H1 (cell line): ENCODE measurements around the gene FADS2. TPM values are rescaled to one million over a fixed set of nuclear protein-coding genes. Genes with fewer than 3 reads are reported as not detected.

ENCODE experiments used
- CTCF ChIA-PET: fragments of 300-600 bp; sonication (Branson Sonifier 250); formaldehyde crosslinking; loops from one replicate; lab custom pipeline; 2021; ENCODE audit not compliant: partially characterized antibody; lab: Charles Lee
- POLR2A ChIA-PET: fragments of 300-600 bp; sonication (Branson Sonifier 250); formaldehyde crosslinking; loops from one replicate; lab custom pipeline; 2021; ENCODE audit warnings: inconsistent platforms; ENCODE audit not compliant: partially characterized antibody; lab: Charles Lee
- DNase-seq, 2 experiments: peaks; one replicate each; pipeline versions ENCODE4 v3.0.0 to v3.0.0-alpha.2; 2010 to 2022; ENCODE audit warnings: low spot score in 2 of 2, low read depth in 1 of 2, mixed read lengths in 1 of 2
- FAIRE-seq: peaks from 2 replicates; lab custom pipeline; 2011; peaks lifted over from hg19 to GRCh38; lab: Jason Lieb, UNC
- H2AFZ ChIP-seq: 2 replicates; pipeline ENCODE4 v1.8.1; 2012; ENCODE audit warnings: low read length, inconsistent platforms
- H2AK5ac ChIP-seq: 2 replicates; pipeline ENCODE4 v1.6.1; 2013; ENCODE audit warnings: low read depth, low read length
- H2BK120ac ChIP-seq: replicated peaks from 2 replicates; pipeline ENCODE3; 2013; ENCODE audit warnings: low read depth, low read length, inconsistent platforms
- H2BK12ac ChIP-seq: 2 replicates; pipeline ENCODE4 v1.6.1; 2013; ENCODE audit warnings: low read depth, low read length
- H2BK15ac ChIP-seq: 2 replicates; pipeline ENCODE4 v1.6.1; 2013; ENCODE audit warnings: low read length
- H2BK20ac ChIP-seq: 2 replicates; pipeline ENCODE4 v1.6.1; 2013; ENCODE audit warnings: low read length
- H2BK5ac ChIP-seq: 2 replicates; pipeline ENCODE4 v1.6.1; 2013; ENCODE audit warnings: low read depth, low read length
- H3K14ac ChIP-seq: 2 replicates; pipeline ENCODE4 v1.6.1; 2013; ENCODE audit warnings: inconsistent platforms; ENCODE audit not compliant: insufficient read length
- H3K18ac ChIP-seq: 2 replicates; pipeline ENCODE4 v1.6.1; 2013; ENCODE audit warnings: low read length; ENCODE audit errors: extremely low read depth
- H3K23ac ChIP-seq: 2 replicates; pipeline ENCODE4 v1.6.1; 2013; ENCODE audit warnings: inconsistent platforms; ENCODE audit not compliant: insufficient read length
- H3K23me2 ChIP-seq: 2 replicates; pipeline ENCODE4 v1.6.1; 2013; ENCODE audit warnings: low read depth, low read length
- H3K27ac ChIP-seq: 2 replicates; pipeline ENCODE4 v1.6.1; 2011; ENCODE audit warnings: low read depth, low read length, inconsistent platforms
- H3K27me3 ChIP-seq, 4 experiments: replicated peaks in 1 of 4; 1 replicate in 1 of 4; 2 replicates in 3 of 4; pipeline versions ENCODE4 v1.6.1 to v1.8.1; 2011 to 2013; ENCODE audit warnings: low read length in 3 of 4, mild to moderate bottlenecking in 3 of 4, inconsistent platforms in 2 of 4, mixed read lengths in 2 of 4, moderate library complexity in 1 of 4; ENCODE audit not compliant: control insufficient read depth in 3 of 4, insufficient read depth in 3 of 4; ENCODE audit errors: extremely low read depth in 1 of 4
- H3K36me3 ChIP-seq, 4 experiments: 2 replicates each; pipeline versions ENCODE4 v1.6.1 to v1.8.1; 2011 to 2013; ENCODE audit warnings: mild to moderate bottlenecking in 4 of 4, low read length in 3 of 4, moderate library complexity in 2 of 4, control low read depth in 1 of 4, inconsistent platforms in 1 of 4; ENCODE audit not compliant: insufficient read depth in 4 of 4, control insufficient read depth in 2 of 4
- H3K4ac ChIP-seq: replicated peaks from 2 replicates; pipeline ENCODE3; 2013; ENCODE audit warnings: low read length, low read depth, mixed read lengths, inconsistent platforms; ENCODE audit not compliant: insufficient read length
- H3K4me1 ChIP-seq, 4 experiments: replicated peaks in 1 of 4; 1 replicate in 1 of 4; 2 replicates in 3 of 4; pipeline versions ENCODE4 v1.6.1 to v1.8.1; 2011 to 2013; ENCODE audit warnings: low read length in 3 of 4, inconsistent platforms in 2 of 4, mixed read lengths in 1 of 4; ENCODE audit not compliant: insufficient read depth in 4 of 4, control insufficient read depth in 3 of 4
- H3K4me2 ChIP-seq, 2 experiments: 2 replicates each; pipeline versions ENCODE4 v1.6.1 to v1.8.1; 2011 to 2013; ENCODE audit warnings: low read depth in 2 of 2, low read length in 2 of 2, control low read depth in 1 of 2, inconsistent platforms in 1 of 2, mild to moderate bottlenecking in 1 of 2; ENCODE audit not compliant: insufficient read depth in 1 of 2
- H3K4me3 ChIP-seq, 4 experiments: fragments of 200-600, 300-600 bp in 1 of 4; sonication (generic), shearing (Covaris generic), sonication (Bioruptor Twin) in 1 of 4; 2 replicates each; pipeline versions ENCODE4 v1.5.1 to v1.8.1; 2011 to 2016; ENCODE audit warnings: low read length in 4 of 4, low read depth in 3 of 4, control low read depth in 2 of 4, inconsistent platforms in 2 of 4, mild to moderate bottlenecking in 2 of 4, mixed read lengths in 1 of 4, moderate library complexity in 1 of 4; ENCODE audit not compliant: insufficient read depth in 2 of 4; ENCODE audit errors: extremely low read depth in 1 of 4
- H3K56ac ChIP-seq: replicated peaks from 2 replicates; pipeline ENCODE3; 2013; ENCODE audit warnings: low read depth, mild to moderate bottlenecking, mixed read lengths, low read length, inconsistent platforms; ENCODE audit not compliant: insufficient read length
- H3K79me1 ChIP-seq: 2 replicates; pipeline ENCODE4 v1.6.1; 2013; ENCODE audit warnings: low read depth, low read length, control low read depth
- H3K79me2 ChIP-seq, 2 experiments: 2 replicates each; pipeline versions ENCODE4 v1.6.1 to v1.8.1; 2012 to 2013; ENCODE audit warnings: low read length in 2 of 2, mild to moderate bottlenecking in 2 of 2, inconsistent platforms in 1 of 2; ENCODE audit not compliant: insufficient read depth in 2 of 2, control insufficient read depth in 1 of 2
- H3K9ac ChIP-seq, 4 experiments: replicated peaks in 1 of 4; 1 replicate in 1 of 4; 2 replicates in 3 of 4; pipeline versions ENCODE4 v1.6.1 to v1.8.1; 2011 to 2013; ENCODE audit warnings: low read depth in 3 of 4, low read length in 3 of 4, control low read depth in 2 of 4, mild to moderate bottlenecking in 2 of 4, moderate library complexity in 2 of 4, inconsistent platforms in 1 of 4; ENCODE audit errors: extremely low read depth in 1 of 4
- H3K9me3 ChIP-seq, 2 experiments: 2 replicates each; pipeline versions ENCODE4 v1.6.1 to v1.8.1; 2012 to 2013; ENCODE audit warnings: mild to moderate bottlenecking in 2 of 2, moderate library complexity in 2 of 2, control low read depth in 1 of 2, inconsistent platforms in 1 of 2, low read depth in 1 of 2, low read length in 1 of 2, mixed read lengths in 1 of 2; ENCODE audit not compliant: insufficient read depth in 2 of 2
- H4K20me1 ChIP-seq, 2 experiments: replicated peaks in 1 of 2; 2 replicates each; pipeline versions ENCODE3 to v1.8.1; 2011 to 2013; ENCODE audit warnings: inconsistent platforms in 2 of 2, low read length in 2 of 2, mild to moderate bottlenecking in 1 of 2; ENCODE audit not compliant: insufficient read depth in 2 of 2, control insufficient read depth in 1 of 2
- H4K5ac ChIP-seq: 2 replicates; pipeline ENCODE4 v1.6.1; 2013; ENCODE audit warnings: low read length, low read depth, mixed read lengths, inconsistent platforms; ENCODE audit not compliant: insufficient read length
- H4K8ac ChIP-seq: 2 replicates; pipeline ENCODE4 v1.8.0; 2013; ENCODE audit warnings: mild to moderate bottlenecking, moderate library complexity, low read length, inconsistent platforms; ENCODE audit not compliant: insufficient read depth; ENCODE audit errors: extremely low read depth
- H4K91ac ChIP-seq: replicated peaks from 2 replicates; pipeline ENCODE3; 2013; ENCODE audit warnings: low read length, mixed read lengths, inconsistent platforms; ENCODE audit not compliant: insufficient read length
- MAX ChIP-seq: IDR thresholded peaks from 2 replicates; pipeline ENCODE4 v1.6.1; 2012; ENCODE audit warnings: inconsistent platforms
- WGBS, 2 experiments: shearing (Covaris generic) in 1 of 2; methylation state at CpG; one replicate each; pipeline versions ENCODE4 v1.1.6 to v1.1.7; 2013 to 2015; ENCODE audit warnings: low lambda C conversion rate in 2 of 2, mixed read lengths in 2 of 2, inconsistent platforms in 1 of 2, low coverage in 1 of 2, missing lambda C conversion rate in 1 of 2; ENCODE audit not compliant: insufficient replicate concordance in 2 of 2, insufficient coverage in 1 of 2, insufficient read length in 1 of 2; ENCODE audit errors: extremely low coverage in 1 of 2, missing lambda C conversion rate in 1 of 2; 5-methylcytosine and 5-hydroxymethylcytosine counted together
- polyA plus RNA-seq, 7 experiments: library from polyadenylated mRNA; depleted of rRNA in 3 of 7; stranded (reverse) in 5 of 7; unstranded in 2 of 7; fragments of >200 nt in 5 of 7; fragments of 200-250 nt in 2 of 7; gene quantifications; 1 replicate in 5 of 7; 2 replicates in 1 of 7; 4 replicates in 1 of 7; pipeline versions ENCODE4 v1.2.1 to v1.2.3, GENCODE V29; 2011 to 2013; ENCODE audit warnings: missing spikeins in 2 of 7, mixed read lengths in 2 of 7
- total RNA-seq: library from RNA; stranded (reverse); fragmentation: NEBNext Ultra II Directional; extraction: Animal tissue kit (Norgen Biotek cat#: 25700); gene quantifications from 2 replicates; pipeline ENCODE4 v1.2.1, GENCODE V29; 2021

FADS2 gene
- total and polyA plus RNA-seq, 2 of the 8 experiments (the other 6 are each of a cell fraction or from before 2014, with no cell fraction given) = 499 to 701 TPM

GRCh38 chr11:61863548-61864081 is 35.5 kb downstream of the FADS2 start:
- no peak overlapping the region for H2BK15ac ChIP-seq

More at GRCh38 chr11:61863548-61864081, 35.5 kb downstream of the FADS2 start:
- Histone ChIP-seq H2AK5ac (no peak overlapping the region), H4K5ac (no peak overlapping the region), H3K79me2 (no peaks in the 10 kb centered on the region), H3K27ac (no peak overlapping the region), H4K8ac (no peak overlapping the region; the same call in 1 of the 2 replicates), H2BK5ac (peak overlapping the region; percentile 44; the same call in 1 of the 2 replicates), H3K23ac (no peak overlapping the region), H2BK20ac (no peak overlapping the region), H4K20me1 (peaks cover 7 to 10% of the 10 kb centered on the region in 2 experiments), H2AFZ (no peak overlapping the region), H3K14ac (no peak overlapping the region), H2BK12ac (no peak overlapping the region), H3K4me2 (no peak overlapping the region), H3K4ac (no peak overlapping the region), H3K79me1 (no peaks in the 10 kb centered on the region), H3K9me3 (no peaks in the 10 kb centered on the region), H3K9ac (no peak overlapping the region), H3K36me3 (peaks cover 23 to 66% (median 46%) of the 10 kb centered on the region in 4 experiments), H3K56ac (no peak overlapping the region), H3K23me2 (no peaks in the 10 kb centered on the region), H4K91ac (no peak overlapping the region), H3K4me3 (no peak overlapping the region), H2BK120ac (no peak overlapping the region), H3K27me3 (no peaks in the 10 kb centered on the region), H3K4me1 (no peaks in the 10 kb centered on the region), H3K18ac (no peak overlapping the region)
- no peak for DNase-seq
- no peak for FAIRE-seq
- CTCF ChIA-PET = interaction anchor here (1.3 to 1.6 kb wide), 2 partner anchors 30 to 34 kb away, joined by 4 read pairs; no protein-coding TSS in a partner anchor
- WGBS, 2 experiments = 93% methylated on average over 12 of the region's 13 CpGs; no CpG with 5 or more reads in 1 of the 2 experiments
- POLR2A ChIA-PET = interaction anchor here (1.0 to 1.3 kb wide), 3 partner anchors 10 to 35 kb away, joined by 3 to 4 read pairs (median 4); partner anchors contain the start of gene FADS2
- TF ChIP-seq MAX = no peak
